Endodermal cell (in vitro differentiated cells): ENCODE results near the gene KIFC3. TPM values are rescaled to one million over a fixed set of nuclear protein-coding genes. Genes with fewer than 3 reads are reported as not detected.
"Not testable (repeated sequence)": the region's sequence is repeated elsewhere in the genome, so short reads cannot be mapped to it uniquely, and the experiment has no call there.

Experiments
- DNase-seq: peaks from one replicate; pipeline ENCODE4 v3.0.0-alpha.2; 2017
- H3K27ac ChIP-seq: 2 replicates; pipeline ENCODE4 v1.5.1; 2013; ENCODE audit warnings: mild to moderate bottlenecking, low read depth, low read length, moderate library complexity
- H3K27me3 ChIP-seq: 2 replicates; pipeline ENCODE4 v1.6.1; 2013; ENCODE audit warnings: mild to moderate bottlenecking, low read length, moderate library complexity; ENCODE audit not compliant: insufficient read depth, control insufficient read depth, poor library complexity, severe bottlenecking
- H3K36me3 ChIP-seq: 2 replicates; pipeline ENCODE4 v1.7.0; 2013; ENCODE audit warnings: mild to moderate bottlenecking, low read length, moderate library complexity; ENCODE audit not compliant: control insufficient read depth, insufficient read depth
- H3K4me1 ChIP-seq: one replicate; pipeline ENCODE4 v1.7.0; 2013; ENCODE audit warnings: low read length; ENCODE audit not compliant: control insufficient read depth, insufficient read depth
- H3K4me3 ChIP-seq: 2 replicates; pipeline ENCODE4 v1.5.1; 2013; ENCODE audit warnings: mild to moderate bottlenecking, low read length, moderate library complexity
- H3K9ac ChIP-seq: 2 replicates; pipeline ENCODE4 v1.6.1; 2013; ENCODE audit warnings: mild to moderate bottlenecking, low read length, moderate library complexity; ENCODE audit not compliant: poor library complexity, severe bottlenecking; ENCODE audit errors: extremely low read depth
- H3K9me3 ChIP-seq: 2 replicates; pipeline ENCODE4 v1.6.1; 2013; ENCODE audit warnings: mild to moderate bottlenecking, low read length, moderate library complexity; ENCODE audit not compliant: control insufficient read depth
- H3K27ac Mint-ChIP-seq: 2 replicates; pipeline ENCODE4 v1.8.0; 2020; ENCODE audit warnings: mixed read lengths
- H3K27me3 Mint-ChIP-seq: 2 replicates; pipeline ENCODE4 v1.8.0; 2021; ENCODE audit warnings: mild to moderate bottlenecking, mixed read lengths; ENCODE audit not compliant: insufficient read depth
- H3K36me3 Mint-ChIP-seq: 2 replicates; pipeline ENCODE4 v1.8.0; 2020; ENCODE audit warnings: low read depth, mixed read lengths
- H3K4me1 Mint-ChIP-seq: 2 replicates; pipeline ENCODE4 v1.8.0; 2020; ENCODE audit warnings: mixed read lengths
- H3K4me3 Mint-ChIP-seq: 2 replicates; pipeline ENCODE4 v1.8.0; 2020; ENCODE audit warnings: mild to moderate bottlenecking, moderate library complexity, mixed read lengths
- H3K9me3 Mint-ChIP-seq: 2 replicates; pipeline ENCODE4 v1.8.0; 2020; ENCODE audit warnings: mild to moderate bottlenecking, mixed read lengths
- CTCF ChIP-seq: fragments of 200-600 bp; sonication (generic); conservative IDR thresholded peaks from 2 replicates; pipeline ENCODE4 v1.5.0; 2021; ENCODE audit warnings: antibody characterized with exemption, mild to moderate bottlenecking
- WGBS, 2 experiments: methylation state at CpG; one replicate each; pipeline versions ENCODE4 v1.1.5 to v1.1.7; 2013; ENCODE audit warnings: missing lambda C conversion rate in 2 of 2, mixed read lengths in 1 of 2; ENCODE audit not compliant: insufficient coverage in 1 of 2, insufficient read length in 1 of 2; 5-methylcytosine and 5-hydroxymethylcytosine counted together
- total RNA-seq, 2 donors: library from RNA; stranded (reverse); fragmentation: NEBNext Ultra II Directional in 1 of 2; extraction: Animal tissue kit (Norgen Biotek cat#: 25700) in 1 of 2; gene quantifications; 2 replicates in 1 of 2; 3 replicates in 1 of 2; pipeline ENCODE4 v1.2.1, GENCODE V29; 2021

KIFC3 gene
- total RNA-seq, 2 donors from 2014 or later, result 39.2 to 39.3 TPM

GRCh38 chr16:57732037-57732436 lies 70.3 kb downstream of the KIFC3 start:
- no peaks in the 10 kb centered on the region for H3K27me3 ChIP-seq
- no peaks in the 10 kb centered on the region for H3K36me3 ChIP-seq
- WGBS, 2 experiments, result 98 to 100% methylated on average over 2 of the region's 2 CpGs
- H3K36me3 Mint-ChIP-seq, result peaks cover 6% of the 10 kb centered on the region
- no peak for DNase-seq
- H3K4me1 ChIP-seq, result peaks cover 5% of the 10 kb centered on the region
- peaks cover 12% of the 10 kb centered on the region for H3K4me1 Mint-ChIP-seq
- no peak overlapping the region for H3K27ac ChIP-seq
- H3K4me3 ChIP-seq, result no peak overlapping the region
- no peaks in the 10 kb centered on the region for H3K9me3 ChIP-seq
- H3K4me3 Mint-ChIP-seq, result no peak overlapping the region
- no peak overlapping the region for H3K27ac Mint-ChIP-seq
- H3K27me3 Mint-ChIP-seq, result no peaks in the 10 kb centered on the region
- H3K9me3 Mint-ChIP-seq, result peaks cover 13% of the 10 kb centered on the region
- TF ChIP-seq CTCF, result no peak
- no peak overlapping the region for H3K9ac ChIP-seq

GRCh38 chr16:57730771-57731730 lies 71.2 kb downstream of the KIFC3 start:
- peaks cover 13% of the 10 kb centered on the region for H3K9me3 Mint-ChIP-seq
- H3K4me3 Mint-ChIP-seq, result no peak overlapping the region
- Histone ChIP-seq H3K27ac (no peak overlapping the region), H3K9me3 (no peaks in the 10 kb centered on the region), H3K4me3 (no peak overlapping the region), H3K4me1 (no peaks in the 10 kb centered on the region), H3K27me3 (no peaks in the 10 kb centered on the region), H3K9ac (no peak overlapping the region), H3K36me3 (no peaks in the 10 kb centered on the region)
- H3K27me3 Mint-ChIP-seq, result no peaks in the 10 kb centered on the region
- peaks cover 6% of the 10 kb centered on the region for H3K36me3 Mint-ChIP-seq
- 79 to 82% methylated on average over 7 to 13 of the region's 13 CpGs for whole genome bisulfite sequencing, 2 experiments
- TF ChIP-seq CTCF, result no peak
- peak overlapping the region; percentile 1 for H3K27ac Mint-ChIP-seq
- DNase-seq, result peak; percentile 53
- H3K4me1 Mint-ChIP-seq, result peaks cover 5% of the 10 kb centered on the region

- H3K4me1 ChIP-seq, H3K27ac Mint-ChIP-seq, H3K27ac ChIP-seq, H3K27me3 Mint-ChIP-seq, H3K9me3 ChIP-seq, H3K4me3 ChIP-seq, H3K36me3 ChIP-seq, H3K4me1 Mint-ChIP-seq, DNase-seq, H3K4me3 Mint-ChIP-seq, H3K36me3 Mint-ChIP-seq, H3K9ac ChIP-seq, H3K27me3 ChIP-seq: not testable (repeated sequence)
- peaks cover 13% of the 10 kb centered on the region for H3K9me3 Mint-ChIP-seq
- 90 to 98% methylated on average over 4 to 6 of the region's 6 CpGs for WGBS, 2 experiments
Measured at GRCh38 chr16:57729852-57730251, 72.4 kb downstream of the KIFC3 start.
